HepG2 (cell line): Measurements from ENCODE around the gene SEPTIN5. TPM values are rescaled to one million over a fixed set of nuclear protein-coding genes. Genes with fewer than 3 reads are reported as not detected.

Experiments used
- CTCF ChIP-seq: sonication (generic); formaldehyde crosslinking; IDR thresholded peaks from 2 replicates; pipeline ENCODE4 v1.5.0; 2020; ENCODE audit warnings: mild to moderate bottlenecking, missing genetic modification reagents, moderate library complexity
- ELF3 ChIP-seq: IDR thresholded peaks from 2 replicates; pipeline ENCODE4 v1.6.1; 2016; ENCODE audit warnings: missing genetic modification reagents, missing compliant biosample characterization
- GABPB1 ChIP-seq: IDR thresholded peaks from 2 replicates; pipeline ENCODE4 v1.6.1; 2016; ENCODE audit warnings: mild to moderate bottlenecking, missing genetic modification reagents, moderate library complexity, missing compliant biosample characterization
- MAZ ChIP-seq, 2 experiments: sonication (generic) in 1 of 2; formaldehyde crosslinking in 1 of 2; IDR thresholded peaks; 2 replicates each; pipeline versions ENCODE4 v1.5.0 to v1.6.1; 2012 to 2020; ENCODE audit warnings: low read depth in 2 of 2, mild to moderate bottlenecking in 2 of 2, borderline replicate concordance in 1 of 2, improper control_type of control experiment in 1 of 2, low read length in 1 of 2, missing genetic modification reagents in 1 of 2, moderate library complexity in 1 of 2
- PATZ1 ChIP-seq: sonication (generic); formaldehyde crosslinking; IDR thresholded peaks from 2 replicates; pipeline ENCODE4 v1.4.0; 2020; ENCODE audit warnings: missing genetic modification reagents
- RAD21 ChIP-seq: fragments of 450-650 bp; formaldehyde crosslinking; IDR thresholded peaks from 2 replicates; pipeline ENCODE4 v1.5.0; 2020; ENCODE audit warnings: mild to moderate bottlenecking
- SALL1 ChIP-seq: sonication (generic); formaldehyde crosslinking; IDR thresholded peaks from 2 replicates; pipeline ENCODE4 v1.8.0; 2022; ENCODE audit warnings: mild to moderate bottlenecking, missing genetic modification reagents
- STAG1 ChIP-seq: sonication (generic); formaldehyde crosslinking; IDR thresholded peaks from 2 replicates; pipeline ENCODE4 v1.4.0; 2020; ENCODE audit warnings: missing genetic modification reagents
- TBX2 ChIP-seq: sonication (generic); formaldehyde crosslinking; IDR thresholded peaks from 2 replicates; pipeline ENCODE4 v1.5.0; 2020; ENCODE audit warnings: missing genetic modification reagents, mild to moderate bottlenecking, borderline replicate concordance
- XRCC5 ChIP-seq: fragments of 200-400 bp; formaldehyde crosslinking; optimal IDR thresholded peaks from 2 replicates; pipeline ENCODE3; 2017; ENCODE audit warnings: mild to moderate bottlenecking, low read length
- ZFY ChIP-seq: sonication (generic); formaldehyde crosslinking; IDR thresholded peaks from 2 replicates; pipeline ENCODE4 v1.4.0; 2020; ENCODE audit warnings: missing genetic modification reagents
- ZNF143 ChIP-seq: sonication (generic); formaldehyde crosslinking; IDR thresholded peaks from 2 replicates; pipeline ENCODE4 v1.4.0; 2020; ENCODE audit warnings: missing genetic modification reagents
- ZNF687 ChIP-seq: sonication (generic); formaldehyde crosslinking; IDR thresholded peaks from 2 replicates; pipeline ENCODE4 v1.5.1; 2020; ENCODE audit warnings: mild to moderate bottlenecking, missing genetic modification reagents, moderate library complexity
- ZNF788 ChIP-seq: sonication (generic); formaldehyde crosslinking; IDR thresholded peaks from 2 replicates; pipeline ENCODE4 v1.5.0; 2020; ENCODE audit warnings: mild to moderate bottlenecking, missing genetic modification reagents, borderline replicate concordance
- polyA plus RNA-seq, 8 experiments: library from polyadenylated mRNA; depleted of rRNA in 3 of 8; stranded (reverse) in 7 of 8; unstranded in 1 of 8; fragments of >200 nt; fragmentation: Illumina TruSeq in 4 of 8; extraction: Trizol in 4 of 8; gene quantifications; 2 replicates each; pipeline versions ENCODE4 v1.2.1 to v1.2.3, GENCODE V29; 2011 to 2016; ENCODE audit warnings: low read depth in 4 of 8, missing spikeins in 1 of 8, mixed read lengths in 1 of 8; ENCODE audit not compliant: insufficient read depth in 1 of 8
- total RNA-seq, 5 experiments: library from RNA; depleted of rRNA; stranded (reverse); fragments of >200 nt; fragmentation: Illumina TruSeq; extraction: Trizol; gene quantifications; 2 replicates each; pipeline ENCODE4 v1.2.3, GENCODE V29; 2016; ENCODE audit warnings: low read depth in 1 of 5
- TF ChIP-seq, protein P1 (sequence below): sonication (generic); formaldehyde crosslinking; IDR thresholded peaks from 2 replicates; pipeline ENCODE4 v1.4.0; 2020; ENCODE audit warnings: mild to moderate bottlenecking, missing genetic modification reagents
- TF ChIP-seq, protein P2 (sequence below): sonication (generic); formaldehyde crosslinking; IDR thresholded peaks from 2 replicates; pipeline ENCODE4 v1.4.0; 2020; ENCODE audit warnings: missing genetic modification reagents

SEPTIN5 gene
- total and polyA plus RNA-seq, 2 of the 13 experiments (the other 11 are each of a cell fraction or from before 2014, with no cell fraction given): 0.33 TPM; not detected in 1

DNA sequence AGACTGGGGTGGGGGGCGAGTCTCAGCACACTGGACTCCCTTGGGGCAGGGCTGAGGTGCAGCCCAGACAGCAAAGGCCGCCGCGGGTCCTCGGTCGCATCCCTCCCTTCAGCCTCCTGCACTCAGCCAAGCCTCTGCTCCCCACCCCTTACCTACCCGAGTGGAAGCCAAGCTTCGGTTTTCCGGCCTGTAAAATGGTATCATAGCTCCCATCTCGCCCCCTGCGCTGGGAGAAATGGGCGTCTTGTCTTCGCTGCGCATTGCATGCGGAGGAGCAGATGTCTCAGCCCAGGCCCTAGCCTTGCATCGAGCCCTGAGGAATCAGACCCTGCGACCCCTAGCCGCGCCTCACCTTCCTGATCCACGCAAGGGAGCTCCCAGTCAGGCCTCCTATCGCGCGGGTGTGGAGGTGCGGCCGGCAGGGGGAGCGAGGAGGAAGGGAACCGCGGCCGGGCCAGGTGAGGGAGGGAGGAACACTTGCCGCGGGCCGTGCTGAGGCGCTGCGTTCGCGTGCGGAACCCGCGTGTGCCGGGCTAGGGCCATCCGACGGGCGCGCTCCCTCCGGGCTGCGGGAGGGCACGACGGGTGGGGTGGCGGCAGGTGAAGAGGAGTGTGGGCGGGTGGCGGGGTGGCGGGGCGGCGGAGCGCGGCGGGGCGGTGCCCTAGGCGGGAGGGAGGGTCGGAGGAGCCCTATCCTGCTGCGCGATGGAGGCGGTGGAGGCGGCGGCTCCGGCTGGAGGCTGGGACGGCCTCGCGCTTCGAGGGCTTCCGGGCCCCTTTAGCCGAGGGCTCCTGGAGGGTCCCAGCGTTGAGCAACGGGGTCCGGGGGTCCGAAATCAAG is 42.2 kb downstream of the SEPTIN5 start (continued):
- TF ChIP-seq TBX2 (CRISPR knock-in tag) (peak; percentile 28; the same call in 1 of the 2 replicates), RAD21 (CRISPR knock-in tag) (peak; percentile 66; the same call in 1 of the 2 replicates), ZNF788 (CRISPR knock-in tag) (0 out of 2 replicates have a peak, but pooled peaks have one; percentile 32), ZNF687 (CRISPR knock-in tag) (peak; percentile 61), GABPB1 (CRISPR knock-in tag) (peak; percentile 17; the same call in 1 of the 2 replicates), MAZ (IDR thresholded peaks at IDR 0.05; ENCODE audit: borderline replicate concordance, low read depth, low read length) (no peak), MAZ (CRISPR knock-in tag; IDR thresholded peaks at IDR 0.05; ENCODE audit: low read depth) (peak; percentile 52; the same call in 1 of the 2 replicates), CTCF (CRISPR knock-in tag) (peak; percentile 84), XRCC5 (peak; percentile 27), STAG1 (peak; percentile 79), SALL1 (peak; percentile 46), ELF3 (CRISPR knock-in tag) (0 out of 2 replicates have a peak, but pooled peaks have one; percentile 26), ZFY (CRISPR knock-in tag) (peak; percentile 47; the same call in 1 of the 2 replicates), ZNF143 (no peak), PATZ1 (CRISPR knock-in tag) (0 out of 2 replicates have a peak, but pooled peaks have one; percentile 31)
- TF ChIP-seq, protein P1, sequence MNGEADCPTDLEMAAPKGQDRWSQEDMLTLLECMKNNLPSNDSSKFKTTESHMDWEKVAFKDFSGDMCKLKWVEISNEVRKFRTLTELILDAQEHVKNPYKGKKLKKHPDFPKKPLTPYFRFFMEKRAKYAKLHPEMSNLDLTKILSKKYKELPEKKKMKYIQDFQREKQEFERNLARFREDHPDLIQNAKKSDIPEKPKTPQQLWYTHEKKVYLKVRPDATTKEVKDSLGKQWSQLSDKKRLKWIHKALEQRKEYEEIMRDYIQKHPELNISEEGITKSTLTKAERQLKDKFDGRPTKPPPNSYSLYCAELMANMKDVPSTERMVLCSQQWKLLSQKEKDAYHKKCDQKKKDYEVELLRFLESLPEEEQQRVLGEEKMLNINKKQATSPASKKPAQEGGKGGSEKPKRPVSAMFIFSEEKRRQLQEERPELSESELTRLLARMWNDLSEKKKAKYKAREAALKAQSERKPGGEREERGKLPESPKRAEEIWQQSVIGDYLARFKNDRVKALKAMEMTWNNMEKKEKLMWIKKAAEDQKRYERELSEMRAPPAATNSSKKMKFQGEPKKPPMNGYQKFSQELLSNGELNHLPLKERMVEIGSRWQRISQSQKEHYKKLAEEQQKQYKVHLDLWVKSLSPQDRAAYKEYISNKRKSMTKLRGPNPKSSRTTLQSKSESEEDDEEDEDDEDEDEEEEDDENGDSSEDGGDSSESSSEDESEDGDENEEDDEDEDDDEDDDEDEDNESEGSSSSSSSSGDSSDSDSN (CRISPR knock-in tag): peak; percentile 67; the same call in 1 of the 2 replicates
- TF ChIP-seq, protein P2, sequence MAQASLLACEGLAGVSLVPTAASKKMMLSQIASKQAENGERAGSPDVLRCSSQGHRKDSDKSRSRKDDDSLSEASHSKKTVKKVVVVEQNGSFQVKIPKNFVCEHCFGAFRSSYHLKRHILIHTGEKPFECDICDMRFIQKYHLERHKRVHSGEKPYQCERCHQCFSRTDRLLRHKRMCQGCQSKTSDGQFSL (CRISPR knock-in tag): peak; percentile 53; the same call in 1 of the 2 replicates
